ENCODE results near the gene NCOA7. TPM values are rescaled to one million over a fixed set of nuclear protein-coding genes. Genes with fewer than 3 reads are reported as not detected.

The NCOA7 gene
- total and polyA plus RNA-seq, 2 of the 8 experiments (the other 6 are each of a cell fraction or from before 2014, with no cell fraction given) = 2.6 to 10.7 TPM

- TF ChIP-seq BCL11A (IDR thresholded peaks at IDR 0.05; ENCODE audit: low read depth in 2 of 2, low read length in 2 of 2) (no peak), SP4 (IDR thresholded peaks at IDR 0.05; ENCODE audit: low read length) (no peak), PHF8 (conservative IDR thresholded peaks at IDR 0.05; ENCODE audit: low read depth, low read length) (0 out of 2 replicates have a peak, but pooled peaks have one; percentile 18), SUZ12 (IDR thresholded peaks at IDR 0.05; ENCODE audit: low read length) (peak; percentile 44; the same call in 1 of the 2 replicates), CTBP2 (IDR thresholded peaks at IDR 0.05; ENCODE audit: borderline replicate concordance, insufficient read depth, insufficient read length, low read length) (peak; percentile 57), CHD7 (IDR thresholded peaks at IDR 0.05; ENCODE audit: insufficient replicate concordance, low read length) (peak; percentile 15), JUND (IDR thresholded peaks at IDR 0.05; ENCODE audit: low read length) (no peak), POLR2A (IDR thresholded peaks at IDR 0.05; ENCODE audit: control extremely low read depth in 1 of 2, low read depth in 2 of 2, low read length in 2 of 2) (no peak; a peak in 1 of 3 replicates), EZH2 (IDR thresholded peaks at IDR 0.05; ENCODE audit: low read depth, low read length, severe bottlenecking) (peak; percentile 69)
Measured at GRCh38 chr6:125747589-125748405, 43.0 kb upstream of the NCOA7 start (continued).
